Measurements from ENCODE around the gene KIF18B. TPM values are rescaled to one million over a fixed set of nuclear protein-coding genes. Genes with fewer than 3 reads are reported as not detected.

The KIF18B gene
- total RNA-seq, 1 donor from 2014 or later, result not detected

DNA sequence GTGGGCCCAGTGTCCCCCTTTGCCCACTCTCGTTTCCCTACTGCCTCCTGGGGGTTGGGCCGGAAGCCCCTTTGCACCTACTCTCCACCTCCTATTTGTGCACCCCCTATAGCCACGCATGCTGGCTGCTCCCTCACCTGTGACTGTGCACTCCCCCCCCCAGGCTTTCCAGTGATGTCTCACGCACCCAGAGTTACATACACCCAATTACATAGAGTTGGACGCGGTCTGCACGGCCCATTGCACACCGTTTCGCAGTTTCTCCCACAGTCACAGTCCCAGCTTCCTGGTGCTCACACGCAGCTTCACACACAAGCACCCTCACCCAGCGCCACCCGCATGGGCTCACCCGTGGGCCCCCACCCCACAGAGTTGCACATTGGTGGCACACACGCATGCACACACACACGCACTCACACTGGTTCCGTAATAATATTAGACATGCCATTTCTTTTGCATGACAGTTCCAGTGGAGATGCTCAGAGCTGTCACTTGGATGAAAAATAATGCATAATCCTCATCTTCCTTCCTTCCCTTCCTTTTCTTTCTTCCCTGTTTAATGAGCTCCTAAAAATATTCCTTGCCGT, 42.1 kb upstream of the KIF18B start:
- Histone ChIP-seq H3K36me3 (ENCODE audit: control insufficient read depth, insufficient read depth, low read length) (no peaks in the 10 kb centered on the region), H3K4me3 (ENCODE audit: low read depth, low read length) (no peak overlapping the region), H3K27me3 (ENCODE audit: control insufficient read depth, insufficient read depth, low read length) (peaks cover 6% of the 10 kb centered on the region)
- FAIRE-seq (no peak), DNase-seq (ENCODE audit: low read depth) (no peak)
- TF ChIP-seq, protein P1, sequence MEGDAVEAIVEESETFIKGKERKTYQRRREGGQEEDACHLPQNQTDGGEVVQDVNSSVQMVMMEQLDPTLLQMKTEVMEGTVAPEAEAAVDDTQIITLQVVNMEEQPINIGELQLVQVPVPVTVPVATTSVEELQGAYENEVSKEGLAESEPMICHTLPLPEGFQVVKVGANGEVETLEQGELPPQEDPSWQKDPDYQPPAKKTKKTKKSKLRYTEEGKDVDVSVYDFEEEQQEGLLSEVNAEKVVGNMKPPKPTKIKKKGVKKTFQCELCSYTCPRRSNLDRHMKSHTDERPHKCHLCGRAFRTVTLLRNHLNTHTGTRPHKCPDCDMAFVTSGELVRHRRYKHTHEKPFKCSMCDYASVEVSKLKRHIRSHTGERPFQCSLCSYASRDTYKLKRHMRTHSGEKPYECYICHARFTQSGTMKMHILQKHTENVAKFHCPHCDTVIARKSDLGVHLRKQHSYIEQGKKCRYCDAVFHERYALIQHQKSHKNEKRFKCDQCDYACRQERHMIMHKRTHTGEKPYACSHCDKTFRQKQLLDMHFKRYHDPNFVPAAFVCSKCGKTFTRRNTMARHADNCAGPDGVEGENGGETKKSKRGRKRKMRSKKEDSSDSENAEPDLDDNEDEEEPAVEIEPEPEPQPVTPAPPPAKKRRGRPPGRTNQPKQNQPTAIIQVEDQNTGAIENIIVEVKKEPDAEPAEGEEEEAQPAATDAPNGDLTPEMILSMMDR (IDR thresholded peaks at IDR 0.05; ENCODE audit: insufficient read depth, low read length, severe bottlenecking), result no peak

DNA sequence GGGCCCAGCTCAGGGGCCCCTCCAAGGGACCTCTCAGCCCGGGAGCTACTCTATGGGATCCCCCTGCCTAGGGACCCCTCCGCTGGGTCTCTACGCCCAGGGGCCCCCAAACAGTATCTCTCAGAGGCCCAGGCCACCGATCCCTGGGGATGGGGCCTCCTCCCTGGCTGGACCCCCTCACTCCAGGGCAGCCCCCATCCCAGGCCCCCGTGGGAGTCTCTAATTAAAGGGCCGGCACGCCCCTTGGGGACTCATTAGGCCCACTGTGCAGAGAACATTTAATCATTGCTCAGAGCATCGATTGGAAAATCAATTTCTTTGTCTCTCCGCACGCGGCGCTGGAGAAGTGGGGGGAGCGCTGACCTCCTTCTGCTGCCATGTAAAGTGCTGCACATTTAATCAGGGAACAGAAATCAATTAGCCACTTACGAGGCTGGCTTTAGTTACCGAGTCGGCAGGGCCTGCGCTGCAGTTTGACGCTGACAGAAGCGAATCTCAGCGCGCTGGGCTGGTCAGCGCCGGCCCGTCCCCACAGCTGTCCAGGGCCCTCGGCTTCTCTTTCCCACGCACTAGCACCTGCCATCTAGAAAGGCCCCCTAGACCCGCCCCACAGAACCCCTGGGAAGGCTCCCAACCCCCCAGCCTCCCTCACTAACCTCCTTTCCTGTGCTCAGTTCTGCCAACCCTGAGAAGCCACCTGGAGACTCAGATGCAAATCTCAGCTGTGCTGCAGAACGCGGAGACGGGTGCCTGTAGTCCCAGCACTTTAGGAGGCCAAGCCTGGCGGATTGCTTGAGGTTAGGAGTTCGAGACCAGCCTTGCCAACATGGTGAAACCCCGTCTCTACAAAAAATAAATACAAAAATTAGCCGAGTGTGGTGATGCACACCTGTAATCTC, 40.7 kb upstream of the KIF18B start:
- FAIRE-seq (no peak), DNase-seq (ENCODE audit: low read depth) (no peak)
- H3K36me3 ChIP-seq (ENCODE audit: control insufficient read depth, insufficient read depth, low read length), result no peaks in the 10 kb centered on the region
- H3K27me3 ChIP-seq (ENCODE audit: control insufficient read depth, insufficient read depth, low read length), result peaks cover 6% of the 10 kb centered on the region
- TF ChIP-seq, protein P1 (IDR thresholded peaks at IDR 0.05; ENCODE audit: insufficient read depth, low read length, severe bottlenecking), result no peak
- H3K4me3 ChIP-seq (ENCODE audit: low read depth, low read length), result no peak overlapping the region

DNA sequence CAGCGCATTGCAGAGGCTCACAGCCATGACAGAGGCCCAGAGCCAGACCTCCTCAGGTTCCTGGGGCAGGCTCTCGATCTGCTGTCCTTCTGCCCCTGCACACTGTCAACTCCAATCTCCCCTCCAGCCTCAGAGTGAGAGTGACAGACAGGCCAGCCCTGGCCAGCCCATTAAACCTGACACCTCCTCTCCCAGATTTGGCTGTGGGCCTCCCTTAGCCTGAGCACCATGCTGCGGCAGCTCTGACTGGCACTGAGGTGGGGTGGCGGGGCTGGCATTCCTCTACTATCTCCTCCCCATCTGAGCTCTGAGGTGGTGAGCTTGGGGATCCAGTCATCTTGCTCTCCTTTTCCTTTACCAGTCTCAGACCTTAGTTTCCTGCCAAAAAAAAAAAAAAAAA, 36.0 kb upstream of the KIF18B start:
- Histone ChIP-seq H3K36me3 (ENCODE audit: control insufficient read depth, insufficient read depth, low read length) (no peaks in the 10 kb centered on the region), H3K27me3 (ENCODE audit: control insufficient read depth, insufficient read depth, low read length) (peaks cover 6% of the 10 kb centered on the region), H3K4me3 (ENCODE audit: low read depth, low read length) (no peak overlapping the region)
- TF ChIP-seq, protein P1 (IDR thresholded peaks at IDR 0.05; ENCODE audit: insufficient read depth, low read length, severe bottlenecking), result no peak
- DNase-seq (ENCODE audit: low read depth), result no peak
- no peak for FAIRE-seq

DNA sequence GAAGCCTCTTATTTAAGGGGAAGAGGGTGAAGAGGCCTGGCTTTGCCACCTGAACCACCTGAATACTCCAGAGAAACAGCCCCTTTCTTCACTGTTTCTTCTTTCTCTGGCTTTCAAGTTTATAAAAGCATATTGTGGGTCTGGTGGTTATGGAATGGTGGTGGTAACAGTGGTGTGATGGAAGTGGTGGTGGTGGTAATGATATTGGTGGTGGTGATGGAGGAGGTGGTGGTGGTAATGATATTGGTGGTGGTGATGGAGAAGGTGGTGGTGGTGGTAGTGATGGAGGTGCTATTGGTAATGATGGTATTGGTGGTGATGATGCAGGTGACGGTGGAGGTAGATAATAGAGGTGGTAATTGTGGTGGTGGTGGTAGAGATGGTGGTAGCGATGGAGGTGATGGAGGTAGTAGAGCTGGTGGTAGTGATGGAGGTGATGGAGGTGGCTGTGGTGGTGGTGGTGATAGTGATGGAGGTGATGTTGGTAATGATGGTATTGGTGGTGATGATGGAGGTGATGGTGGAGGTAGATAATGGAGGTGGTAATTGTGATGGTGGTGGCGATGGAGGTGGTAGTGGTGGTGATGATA, 34.6 kb upstream of the KIF18B start:
- no peak for FAIRE-seq
- peaks cover 6% of the 10 kb centered on the region for H3K27me3 ChIP-seq (ENCODE audit: control insufficient read depth, insufficient read depth, low read length)
- TF ChIP-seq, protein P1 (IDR thresholded peaks at IDR 0.05; ENCODE audit: insufficient read depth, low read length, severe bottlenecking), result no peak
- no peak overlapping the region for H3K4me3 ChIP-seq (ENCODE audit: low read depth, low read length)
- H3K36me3 ChIP-seq (ENCODE audit: control insufficient read depth, insufficient read depth, low read length), result no peaks in the 10 kb centered on the region
- no peak for DNase-seq (ENCODE audit: low read depth)

DNA sequence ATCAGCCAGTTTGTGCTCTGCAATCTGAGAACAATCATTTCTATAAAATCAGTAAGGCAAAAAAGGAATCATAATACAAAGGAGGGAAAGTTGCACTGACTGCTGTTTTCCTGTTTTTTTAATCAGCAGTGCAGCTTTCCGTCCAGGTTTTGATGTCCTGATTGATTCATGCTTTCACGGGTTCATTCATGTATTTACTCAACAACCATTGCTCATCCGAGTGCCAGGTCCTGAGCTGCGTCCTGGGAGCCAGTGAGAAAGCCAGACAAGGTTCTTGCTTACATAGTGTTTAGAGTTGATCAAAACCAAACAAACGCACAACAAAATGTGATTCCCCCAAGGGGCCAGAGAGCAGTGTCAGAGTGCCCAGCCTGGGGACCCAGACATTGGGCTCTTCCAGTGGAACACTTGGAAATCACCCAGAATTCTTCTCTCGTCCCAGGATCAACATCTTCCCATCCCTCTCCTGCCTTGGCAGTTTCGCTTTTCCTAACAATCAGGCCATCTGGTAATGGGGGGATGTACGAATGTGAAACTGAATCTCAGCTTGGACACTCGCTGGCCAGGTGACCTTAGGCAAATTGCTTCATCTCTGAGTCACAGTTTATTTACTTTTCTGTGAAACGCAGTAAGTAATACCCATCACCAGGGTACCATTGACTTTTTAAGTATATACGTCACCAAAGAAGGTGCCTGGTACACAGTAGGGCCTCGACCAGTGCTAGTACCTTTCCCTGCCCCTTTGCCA, 33.8 kb upstream of the KIF18B start:
- TF ChIP-seq, protein P1 (IDR thresholded peaks at IDR 0.05; ENCODE audit: insufficient read depth, low read length, severe bottlenecking), result no peak
- Histone ChIP-seq H3K27me3 (ENCODE audit: control insufficient read depth, insufficient read depth, low read length) (peaks cover 5% of the 10 kb centered on the region), H3K36me3 (ENCODE audit: control insufficient read depth, insufficient read depth, low read length) (no peaks in the 10 kb centered on the region), H3K4me3 (ENCODE audit: low read depth, low read length) (peak overlapping the region; percentile 9)
- FAIRE-seq, result peak; percentile 85
- DNase-seq (ENCODE audit: low read depth), result peak; percentile 87

All from bronchial epithelial cell (primary cell).